Spleen (tissue), 11 donors: Measurements from ENCODE around the gene EZR. TPM values are rescaled to one million over a fixed set of nuclear protein-coding genes. Genes with fewer than 3 reads are reported as not detected.

Source experiments
- DNase-seq: peaks from one replicate; pipeline ENCODE4 v3.0.0-alpha.2; 2020
- H3K27ac ChIP-seq, 8 donors: fragments of 200-600 bp; sonication (generic) in 7 of 8; 1 replicate in 4 of 8; 2 replicates in 4 of 8; pipeline versions ENCODE4 v1.5.0 to v1.8.0; 2016 to 2021; ENCODE audit warnings: inconsistent platforms in 4 of 8, mild to moderate bottlenecking in 4 of 8, moderate library complexity in 1 of 8
- H3K27me3 ChIP-seq, 7 donors: fragments of 200-600 bp; sonication (generic) in 6 of 7; replicated peaks in 1 of 7; 1 replicate in 4 of 7; 2 replicates in 3 of 7; pipeline versions ENCODE4 v1.5.0 to v1.8.0; 2016 to 2021; ENCODE audit warnings: inconsistent platforms in 3 of 7, mild to moderate bottlenecking in 1 of 7
- H3K36me3 ChIP-seq, 6 donors: fragments of 200-600 bp; sonication (generic) in 5 of 6; 1 replicate in 4 of 6; 2 replicates in 2 of 6; pipeline versions ENCODE4 v1.5.0 to v1.8.0; 2016 to 2021; ENCODE audit warnings: inconsistent platforms in 2 of 6
- H3K4me1 ChIP-seq, 6 donors: fragments of 200-600 bp; sonication (generic) in 5 of 6; 1 replicate in 3 of 6; 2 replicates in 3 of 6; pipeline versions ENCODE4 v1.5.0 to v1.8.0; 2016 to 2021; ENCODE audit warnings: inconsistent platforms in 3 of 6
- H3K4me3 ChIP-seq, 8 donors: fragments of 200-600 bp; sonication (generic) in 7 of 8; 1 replicate in 4 of 8; 2 replicates in 4 of 8; pipeline versions ENCODE4 v1.5.0 to v1.8.0; 2016 to 2021; ENCODE audit warnings: inconsistent platforms in 4 of 8, mild to moderate bottlenecking in 4 of 8, moderate library complexity in 2 of 8
- H3K9me3 ChIP-seq, 8 donors: fragments of 200-600 bp; sonication (generic) in 7 of 8; 1 replicate in 4 of 8; 2 replicates in 4 of 8; pipeline versions ENCODE4 v1.5.0 to v1.8.0; 2016 to 2021; ENCODE audit warnings: inconsistent platforms in 4 of 8
- CTCF ChIP-seq, 11 experiments: fragments of 200-600 bp in 7 of 11; fragments of 450-650 bp in 4 of 11; sonication (generic) in 4 of 11; IDR thresholded peaks in 8 of 11; conservative IDR thresholded peaks in 3 of 11; 1 replicate in 7 of 11; 2 replicates in 4 of 11; pipeline versions ENCODE4 v1.4.0 to v1.8.0; 2016 to 2021; ENCODE audit warnings: antibody characterized with exemption in 11 of 11, inconsistent platforms in 4 of 11, mild to moderate bottlenecking in 1 of 11
- POLR2A ChIP-seq, 3 donors: fragments of 450-650 bp; IDR thresholded peaks; one replicate each; pipeline ENCODE4 v1.5.1; 2017; ENCODE audit warnings: antibody characterized with exemption in 3 of 3, mild to moderate bottlenecking in 1 of 3
- POLR2AphosphoS5 ChIP-seq, 3 donors: sonication (generic); formaldehyde crosslinking; IDR thresholded peaks; one replicate each; pipeline ENCODE4 v1.5.1; 2017; ENCODE audit warnings: antibody characterized with exemption in 3 of 3
- WGBS, 5 donors: extraction: QIAGEN DNeasy Blood & Tissue Kit in 3 of 5; methylation state at CpG; one replicate each; pipeline versions ENCODE4 v1.1.5 to v1.1.7; 2013 to 2018; 5-methylcytosine and 5-hydroxymethylcytosine counted together
- intact Hi-C: fragments of 100-400 bp; cut with DNase I; formaldehyde crosslinking; loops from one replicate; pipeline ENCODE4 v1.15.0; 2023; ENCODE audit warnings: low total_unique reads
- polyA plus RNA-seq, 3 donors: library from polyadenylated mRNA; stranded (reverse); fragments of 200-250 nt; gene quantifications; one replicate each; pipeline ENCODE4 v1.2.1, GENCODE V29; 2013
- total RNA-seq, 7 donors: library from RNA; depleted of rRNA in 3 of 7; stranded (reverse); fragments of >200 nt in 3 of 7; fragmentation: NEBNext Ultra II Directional in 4 of 7; extraction: Animal tissue kit (Norgen Biotek cat#: 25700) in 4 of 7; gene quantifications; one replicate each; pipeline versions ENCODE4 v1.1.0 to v1.2.1, GENCODE V29; 2016 to 2021
- donor health status: healthy with polysubstance abuse.
- donor health status: DM: no; HTN: no; CAD: no; lungs with moderate emphysema.
- donor health status: DM: no; HTN: no; CAD: no.
- donor health status: Bipolar disorder and iron deficiency.
- donor health status: healthy.
- donor health status: DM: no; HTN: no; CAD: no.
- donor health status: DM: yes; HTN: yes; CAD: no.

The EZR gene
- total and polyA plus RNA-seq, 10 donors = 78.0 to 153 (median 114) TPM

- Histone ChIP-seq H3K27me3 (no peaks in the 10 kb centered on the region), H3K36me3 (peaks cover 0 to 33% (median 0%) of the 10 kb centered on the region in 6 donors), H3K9me3 (no peaks in the 10 kb centered on the region), H3K4me3 (peak overlapping the region in 1 of 8 donors; percentile 10), H3K4me1 (peaks cover 42 to 98% (median 95%) of the 10 kb centered on the region in 6 donors), H3K27ac (peak overlapping the region; percentile 20 to 99 (median 62))
- DNase-seq = no peak
- TF ChIP-seq POLR2A (IDR thresholded peaks at IDR 0.05) (no peak), CTCF (IDR thresholded peaks at IDR 0.05 in 8 of 11, conservative IDR thresholded peaks at IDR 0.05 in 3 of 11) (no peak), POLR2AphosphoS5 (IDR thresholded peaks at IDR 0.05) (no peak)
- intact Hi-C loops = no loop called here
- 74 to 86% (median 81%) methylated on average over 6 of the region's 6 CpGs for WGBS, 5 donors
Observed at GRCh38 chr6:158808442-158808833, 10.7 kb downstream of the EZR start.

GRCh38 chr6:158807515-158808441, 11.4 kb downstream of the EZR start:
- Histone ChIP-seq H3K4me1 (peaks cover 40 to 98% (median 95%) of the 10 kb centered on the region in 6 donors), H3K4me3 (peak overlapping the region in 1 of 8 donors; percentile 10), H3K27me3 (no peaks in the 10 kb centered on the region), H3K9me3 (no peaks in the 10 kb centered on the region), H3K36me3 (peaks cover 0 to 28% (median 0%) of the 10 kb centered on the region in 6 donors), H3K27ac (peak overlapping the region in 7 of 8 donors; percentile 29 to 99 (median 68))
- intact Hi-C loops = no loop called here
- no peak for DNase-seq
- TF ChIP-seq CTCF (IDR thresholded peaks at IDR 0.05 in 8 of 11, conservative IDR thresholded peaks at IDR 0.05 in 3 of 11) = no peak
- no peak for TF ChIP-seq POLR2A (IDR thresholded peaks at IDR 0.05)
- no peak for TF ChIP-seq POLR2AphosphoS5 (IDR thresholded peaks at IDR 0.05)
- WGBS, 5 donors = 58 to 67% (median 58%) methylated on average over 8 of the region's 8 CpGs

- intact Hi-C loops = no loop called here
- Histone ChIP-seq H3K27ac (peak overlapping the region in 3 of 8 donors; percentile 65 to 83 (median 75)), H3K9me3 (no peaks in the 10 kb centered on the region), H3K27me3 (no peaks in the 10 kb centered on the region), H3K36me3 (peaks cover 0 to 40% (median 0%) of the 10 kb centered on the region in 6 donors), H3K4me3 (no peak overlapping the region), H3K4me1 (peaks cover 27 to 98% (median 95%) of the 10 kb centered on the region in 6 donors)
- DNase-seq = no peak
- TF ChIP-seq POLR2AphosphoS5 (IDR thresholded peaks at IDR 0.05) (no peak), POLR2A (IDR thresholded peaks at IDR 0.05) (no peak), CTCF (IDR thresholded peaks at IDR 0.05 in 8 of 11, conservative IDR thresholded peaks at IDR 0.05 in 3 of 11) (no peak)
- WGBS, 5 donors = 79 to 93% (median 90%) methylated on average over 5 of the region's 5 CpGs
Observed at GRCh38 chr6:158805698-158806377, 13.3 kb downstream of the EZR start.

GRCh38 chr6:158804207-158804606, 15.0 kb downstream of the EZR start:
- H3K9me3 ChIP-seq = no peaks in the 10 kb centered on the region
- no peaks in the 10 kb centered on the region for H3K27me3 ChIP-seq
- no peak for TF ChIP-seq POLR2A (IDR thresholded peaks at IDR 0.05)
- no peak for TF ChIP-seq POLR2AphosphoS5 (IDR thresholded peaks at IDR 0.05)
- TF ChIP-seq CTCF (IDR thresholded peaks at IDR 0.05 in 8 of 11, conservative IDR thresholded peaks at IDR 0.05 in 3 of 11) = no peak
- H3K27ac ChIP-seq = peak overlapping the region; percentile 64 to 91 (median 84)
- intact Hi-C loops = no loop called here
- H3K36me3 ChIP-seq = peaks cover 0 to 40% (median 0%) of the 10 kb centered on the region in 6 donors
- DNase-seq = no peak
- H3K4me3 ChIP-seq = peak overlapping the region in 4 of 8 donors; percentile 24 to 53 (median 27)
- H3K4me1 ChIP-seq = peaks cover 36 to 98% (median 95%) of the 10 kb centered on the region in 6 donors
